Activated CD4-positive, alpha-beta T cell treated with anti-CD3 and anti-CD28 coated beads, Interleukin-2, amount 50 U/mL, for 24 hours (primary cell): Measurements from ENCODE around the gene TLE6.
A peak's percentile ranks its signal among the peaks of the same experiment; 100 is the strongest.
"Not testable (repeated sequence)": the region's sequence is repeated elsewhere in the genome, so short reads cannot be mapped to it uniquely, and the experiment has no call there.

ENCODE experiments used
- DNase-seq, 2 donors: peaks; one replicate each; pipeline ENCODE4 v3.0.0-alpha.2; 2020; ENCODE audit warnings: low read depth in 1 of 2, low spot score in 1 of 2

Gene TLE6

GRCh38 chr19:3001235-3001800, 24.0 kb downstream of the TLE6 start:
- no peak for DNase-seq

GRCh38 chr19:3003046-3003445, 25.7 kb downstream of the TLE6 start:
- DNase-seq, result no peak

- no peak for DNase-seq
Measured at GRCh38 chr19:3004522-3004921, 27.2 kb downstream of the TLE6 start.

GRCh38 chr19:3005345-3005744, 28.0 kb downstream of the TLE6 start:
- DNase-seq, result no peak

GRCh38 chr19:3006075-3006767, 28.9 kb downstream of the TLE6 start:
- DNase-seq, result no peak

GRCh38 chr19:3007975-3008374, 30.6 kb downstream of the TLE6 start:
- no peak for DNase-seq

GRCh38 chr19:3008994-3009393, 31.6 kb downstream of the TLE6 start:
- DNase-seq, result no peak

GRCh38 chr19:3010871-3011270, 33.5 kb downstream of the TLE6 start:
- DNase-seq, result no peak

GRCh38 chr19:3012059-3012458, 34.7 kb downstream of the TLE6 start:
- DNase-seq, result not testable (repeated sequence)

- no peak for DNase-seq
Measured at GRCh38 chr19:3012621-3013262, 35.4 kb downstream of the TLE6 start.

GRCh38 chr19:3013263-3013725, 35.9 kb downstream of the TLE6 start:
- no peak for DNase-seq

GRCh38 chr19:3014135-3014534, 36.8 kb downstream of the TLE6 start:
- DNase-seq, result no peak

- DNase-seq, result no peak
Measured at GRCh38 chr19:3015126-3016057, 38.0 kb downstream of the TLE6 start.

GRCh38 chr19:3017923-3018322, 40.6 kb downstream of the TLE6 start:
- DNase-seq, result no peak

GRCh38 chr19:3019211-3019854, 42.0 kb downstream of the TLE6 start:
- DNase-seq, result no peak

- DNase-seq, result no peak
Measured at GRCh38 chr19:3020321-3020960, 43.1 kb downstream of the TLE6 start.

GRCh38 chr19:3024509-3024869, 47.1 kb downstream of the TLE6 start:
- DNase-seq, result peak in 1 of 2 donors; percentile 25

GRCh38 chr19:3024870-3025548, 47.6 kb downstream of the TLE6 start:
- DNase-seq, result no peak

- no peak for DNase-seq
Measured at GRCh38 chr19:3025549-3025886, 48.2 kb downstream of the TLE6 start.

GRCh38 chr19:3026768-3027167, 49.4 kb downstream of the TLE6 start:
- no peak for DNase-seq
